Breast epithelium (tissue), 4 donors: ENCODE data around the gene ADAMTSL3. TPM values are rescaled to one million over a fixed set of nuclear protein-coding genes. Genes with fewer than 3 reads are reported as not detected.

ENCODE experiments used
- DNase-seq, 2 donors: peaks; one replicate each; pipeline ENCODE4 v3.0.0-alpha.2; 2019; ENCODE audit warnings: low spot score in 2 of 2
- H3K27ac ChIP-seq, 2 donors: fragments of 200-600 bp; sonication (generic) in 1 of 2; one replicate each; pipeline ENCODE4 v1.5.1; 2016 to 2019; ENCODE audit warnings: mild to moderate bottlenecking in 1 of 2
- H3K27me3 ChIP-seq, 2 donors: fragments of 200-600 bp; sonication (generic) in 1 of 2; one replicate each; pipeline versions ENCODE4 v1.5.1 to v1.6.0; 2017 to 2019; ENCODE audit warnings: control low read depth in 1 of 2, mild to moderate bottlenecking in 1 of 2
- H3K36me3 ChIP-seq: fragments of 200-600 bp; one replicate; pipeline ENCODE4 v1.5.1; 2019
- H3K4me1 ChIP-seq, 2 donors: fragments of 200-600 bp; sonication (generic); one replicate each; pipeline ENCODE4 v1.5.1; 2016 to 2019; ENCODE audit warnings: control low read depth in 1 of 2
- H3K4me3 ChIP-seq, 3 donors: fragments of 200-600 bp; sonication (generic); 1 replicate in 2 of 3; 2 replicates in 1 of 3; pipeline ENCODE4 v1.5.1; 2016 to 2019; ENCODE audit warnings: mild to moderate bottlenecking in 3 of 3, moderate library complexity in 2 of 3
- H3K9me3 ChIP-seq, 2 donors: fragments of 200-600 bp; sonication (generic) in 1 of 2; one replicate each; pipeline ENCODE4 v1.5.1; 2016 to 2019; ENCODE audit warnings: control low read depth in 1 of 2
- POLR2A ChIP-seq: fragments of 450-650 bp; IDR thresholded peaks from one replicate; pipeline ENCODE4 v1.6.1; 2016; ENCODE audit warnings: antibody characterized with exemption, mild to moderate bottlenecking, moderate library complexity
- POLR2AphosphoS5 ChIP-seq, 3 donors: sonication (generic); formaldehyde crosslinking; IDR thresholded peaks; one replicate each; pipeline ENCODE4 v1.6.1; 2017; ENCODE audit warnings: antibody characterized with exemption in 3 of 3
- intact Hi-C: fragments of 100-400 bp; cut with DNase I; formaldehyde crosslinking; loops from one replicate; pipeline ENCODE4 v1.15.1; 2023; ENCODE audit warnings: low total_unique reads
- total RNA-seq, 3 donors: library from RNA; depleted of rRNA; stranded (reverse); fragments of >200 nt; gene quantifications; one replicate each; pipeline ENCODE4 v1.1.0, GENCODE V29; 2016
- TF ChIP-seq, protein P1 (sequence below), 3 donors: fragments of 450-650 bp; IDR thresholded peaks; one replicate each; pipeline ENCODE4 v1.5.1; 2016 to 2017; ENCODE audit warnings: antibody characterized with exemption in 3 of 3, mild to moderate bottlenecking in 3 of 3, moderate library complexity in 3 of 3

ADAMTSL3 gene
- total RNA-seq, 3 donors from 2014 or later: 1.8 to 3.9 (median 2.7) TPM

DNA sequence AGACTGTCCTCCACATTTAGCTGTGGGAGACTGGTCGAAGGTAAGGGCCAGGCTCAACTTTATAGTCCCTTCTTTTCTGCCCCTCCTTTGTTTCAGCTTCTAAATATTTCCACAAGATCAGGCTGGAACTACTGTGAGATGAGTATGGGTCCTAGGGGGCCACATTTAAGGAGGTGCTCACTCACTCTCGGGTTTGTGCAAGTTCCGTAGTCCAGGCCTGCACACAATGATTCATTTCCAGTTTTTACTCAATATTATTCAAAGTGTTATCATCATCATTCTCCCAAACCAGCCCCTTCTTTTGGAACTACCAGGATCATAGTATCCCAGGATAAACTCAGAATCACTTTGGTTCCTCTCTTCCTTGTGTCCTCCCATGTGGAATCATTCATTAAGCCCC lies 289.1 kb downstream of the ADAMTSL3 start:
- no peaks in the 10 kb centered on the region for H3K36me3 ChIP-seq
- DNase-seq: no peak
- H3K4me3 ChIP-seq: no peak overlapping the region
- no peaks in the 10 kb centered on the region for H3K4me1 ChIP-seq
- H3K9me3 ChIP-seq: no peaks in the 10 kb centered on the region
- H3K27me3 ChIP-seq: no peaks in the 10 kb centered on the region
- intact Hi-C loops: no loop called here
- TF ChIP-seq POLR2A (no peak), POLR2AphosphoS5 (IDR thresholded peaks at IDR 0.05) (no peak)
- TF ChIP-seq, protein P1, sequence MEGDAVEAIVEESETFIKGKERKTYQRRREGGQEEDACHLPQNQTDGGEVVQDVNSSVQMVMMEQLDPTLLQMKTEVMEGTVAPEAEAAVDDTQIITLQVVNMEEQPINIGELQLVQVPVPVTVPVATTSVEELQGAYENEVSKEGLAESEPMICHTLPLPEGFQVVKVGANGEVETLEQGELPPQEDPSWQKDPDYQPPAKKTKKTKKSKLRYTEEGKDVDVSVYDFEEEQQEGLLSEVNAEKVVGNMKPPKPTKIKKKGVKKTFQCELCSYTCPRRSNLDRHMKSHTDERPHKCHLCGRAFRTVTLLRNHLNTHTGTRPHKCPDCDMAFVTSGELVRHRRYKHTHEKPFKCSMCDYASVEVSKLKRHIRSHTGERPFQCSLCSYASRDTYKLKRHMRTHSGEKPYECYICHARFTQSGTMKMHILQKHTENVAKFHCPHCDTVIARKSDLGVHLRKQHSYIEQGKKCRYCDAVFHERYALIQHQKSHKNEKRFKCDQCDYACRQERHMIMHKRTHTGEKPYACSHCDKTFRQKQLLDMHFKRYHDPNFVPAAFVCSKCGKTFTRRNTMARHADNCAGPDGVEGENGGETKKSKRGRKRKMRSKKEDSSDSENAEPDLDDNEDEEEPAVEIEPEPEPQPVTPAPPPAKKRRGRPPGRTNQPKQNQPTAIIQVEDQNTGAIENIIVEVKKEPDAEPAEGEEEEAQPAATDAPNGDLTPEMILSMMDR (IDR thresholded peaks at IDR 0.05): no peak
- no peak overlapping the region for H3K27ac ChIP-seq

DNA sequence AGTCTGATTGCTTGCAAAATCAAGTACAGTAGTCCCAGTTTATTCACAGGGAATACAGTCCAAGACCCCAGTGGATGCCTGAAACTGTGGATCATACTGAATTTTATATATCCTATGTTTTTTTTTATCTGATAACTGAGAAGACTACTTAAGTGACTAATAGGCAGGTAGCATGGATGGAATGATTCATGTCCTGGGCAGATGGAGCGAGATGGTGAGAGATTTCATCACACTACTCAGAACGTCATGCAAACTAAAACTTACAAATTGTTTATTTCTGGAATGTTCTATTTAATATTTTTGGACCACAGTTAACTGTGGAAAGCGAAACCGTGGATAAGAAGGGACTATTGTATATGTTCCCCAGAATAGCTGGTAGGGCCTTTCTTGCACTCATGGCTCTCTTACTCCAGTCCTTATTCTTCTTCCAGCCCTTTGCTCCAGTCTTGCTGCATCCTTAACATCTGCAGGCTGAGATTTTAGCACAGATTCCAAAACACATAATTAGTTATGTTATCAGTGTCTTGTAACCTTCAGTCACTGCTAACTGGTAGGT lies 290.0 kb downstream of the ADAMTSL3 start:
- DNase-seq: no peak
- H3K27ac ChIP-seq: no peak overlapping the region
- intact Hi-C loops: loop anchor here (1.0 kb wide), 1 partner anchor 21 kb away; no protein-coding TSS in a partner anchor

GRCh38 chr15:83947156-83947555 lies 293.2 kb downstream of the ADAMTSL3 start:
- no peaks in the 10 kb centered on the region for H3K27me3 ChIP-seq
- H3K9me3 ChIP-seq: no peaks in the 10 kb centered on the region
- no peaks in the 10 kb centered on the region for H3K36me3 ChIP-seq
- H3K4me1 ChIP-seq: no peaks in the 10 kb centered on the region
- no peak for DNase-seq
- TF ChIP-seq POLR2A (no peak), POLR2AphosphoS5 (IDR thresholded peaks at IDR 0.05) (no peak)
- TF ChIP-seq, protein P1 (IDR thresholded peaks at IDR 0.05): no peak
- no peak overlapping the region for H3K27ac ChIP-seq
- intact Hi-C loops: no loop called here
- H3K4me3 ChIP-seq: no peak overlapping the region

More for the DNA sequence above, 290.0 kb downstream of the ADAMTSL3 start:
- H3K4me1 ChIP-seq: no peaks in the 10 kb centered on the region
- no peaks in the 10 kb centered on the region for H3K27me3 ChIP-seq
- H3K36me3 ChIP-seq: no peaks in the 10 kb centered on the region
- no peak for TF ChIP-seq POLR2AphosphoS5 (IDR thresholded peaks at IDR 0.05)
- no peak for TF ChIP-seq POLR2A
- H3K9me3 ChIP-seq: no peaks in the 10 kb centered on the region
- no peak overlapping the region for H3K4me3 ChIP-seq

DNA sequence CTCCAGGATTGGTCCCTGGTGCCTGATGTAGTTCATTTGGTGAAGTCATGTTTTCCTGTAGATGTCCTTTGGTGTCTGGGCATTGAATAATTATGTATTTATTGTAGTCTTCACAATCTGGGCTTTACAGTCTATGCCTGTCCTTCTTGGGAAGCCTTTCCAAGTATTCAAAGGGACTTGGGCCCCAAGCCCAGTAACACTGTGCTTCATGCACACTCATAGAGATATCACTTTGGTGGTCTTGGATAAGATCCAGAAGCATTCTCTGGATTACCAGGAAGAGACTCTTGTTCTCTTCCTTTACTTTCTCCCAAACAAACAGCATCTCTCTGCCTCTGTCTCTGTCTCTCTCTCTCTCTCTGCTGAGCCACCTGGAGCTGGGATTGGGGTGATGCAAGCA lies 300.6 kb downstream of the ADAMTSL3 start:
- H3K27ac ChIP-seq: no peak overlapping the region
- no peak for DNase-seq
- TF ChIP-seq POLR2A (no peak), POLR2AphosphoS5 (IDR thresholded peaks at IDR 0.05) (no peak)
- TF ChIP-seq, protein P1 (IDR thresholded peaks at IDR 0.05): no peak
- no peaks in the 10 kb centered on the region for H3K36me3 ChIP-seq
- H3K4me3 ChIP-seq: no peak overlapping the region
- H3K27me3 ChIP-seq: no peaks in the 10 kb centered on the region
- H3K9me3 ChIP-seq: no peaks in the 10 kb centered on the region
- no peaks in the 10 kb centered on the region for H3K4me1 ChIP-seq
- intact Hi-C loops: no loop called here

DNA sequence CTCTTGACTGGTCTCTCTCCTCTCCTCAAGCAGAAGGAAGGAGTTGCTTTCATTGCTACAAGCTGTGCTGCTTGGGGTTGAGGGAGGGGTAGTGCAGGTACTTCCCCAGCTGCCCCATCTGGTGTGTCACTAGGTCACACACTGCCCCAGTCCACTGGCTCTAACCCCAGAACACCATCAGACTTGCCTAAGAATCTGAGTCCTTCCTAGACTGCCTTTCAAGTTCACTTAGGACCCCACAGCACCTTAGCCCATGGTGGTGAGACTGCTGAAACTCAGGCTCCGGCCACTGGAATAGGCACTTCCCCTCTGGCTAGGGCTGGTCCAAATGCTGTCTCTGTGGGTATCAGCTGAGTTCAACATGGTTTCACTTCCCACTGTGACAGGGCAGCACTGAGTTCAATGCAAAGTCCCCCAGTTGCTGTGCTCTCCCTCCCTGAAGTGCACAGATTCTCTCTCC lies 301.9 kb downstream of the ADAMTSL3 start:
- no peaks in the 10 kb centered on the region for H3K36me3 ChIP-seq
- no peaks in the 10 kb centered on the region for H3K9me3 ChIP-seq
- H3K4me3 ChIP-seq: no peak overlapping the region
- TF ChIP-seq, protein P1 (IDR thresholded peaks at IDR 0.05): no peak
- TF ChIP-seq POLR2A (no peak), POLR2AphosphoS5 (IDR thresholded peaks at IDR 0.05) (no peak)
- H3K27ac ChIP-seq: no peak overlapping the region
- intact Hi-C loops: no loop called here
- H3K4me1 ChIP-seq: no peaks in the 10 kb centered on the region
- no peaks in the 10 kb centered on the region for H3K27me3 ChIP-seq
- no peak for DNase-seq
